ENCODE measurements around the gene WBP1. TPM values are rescaled to one million over a fixed set of nuclear protein-coding genes. Genes with fewer than 3 reads are reported as not detected.

Gene WBP1
- total and polyA plus RNA-seq, 2 donors (not counting 3 experiments of a cell fraction or from before 2014, with no cell fraction given) = 50.5 to 209 TPM

DNA sequence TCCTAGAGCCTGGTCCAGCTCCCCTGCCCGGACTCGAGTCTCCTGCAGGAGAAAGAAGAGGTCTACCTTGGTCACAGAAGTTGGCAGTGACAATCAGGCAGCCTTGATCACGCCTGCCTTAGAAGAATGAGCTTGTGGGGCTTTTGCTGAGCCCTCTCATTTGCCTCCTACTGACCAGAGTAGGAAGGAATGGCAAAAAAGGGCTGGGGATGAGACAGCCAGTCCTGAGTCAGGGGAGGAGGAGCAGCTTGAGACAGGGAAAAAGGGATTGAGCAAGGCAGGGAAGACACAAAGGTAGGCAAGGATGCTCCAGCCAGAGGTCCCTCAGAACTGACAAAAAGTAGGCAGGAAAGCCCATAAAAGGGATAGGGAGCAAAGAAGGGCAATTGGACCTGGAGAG lies 30.7 kb upstream of the WBP1 start:
- no peak overlapping the region for H3K4me2 ChIP-seq (ENCODE audit: insufficient read depth, low read length)
- H3K9me3 ChIP-seq (replicated peaks; ENCODE audit: control insufficient read depth, insufficient read depth, low read length) = no peaks in the 10 kb centered on the region
- no peak overlapping the region for H3K9ac ChIP-seq (replicated peaks; ENCODE audit: extremely low read depth, insufficient read depth, low read length)
- no peaks in the 10 kb centered on the region for H4K20me1 ChIP-seq (replicated peaks; ENCODE audit: control insufficient read depth, extremely low read depth, insufficient read depth, low read length)
- no peak for DNase-seq (ENCODE audit: low read depth, low spot score)
- no peaks in the 10 kb centered on the region for H3K9me1 ChIP-seq (replicated peaks; ENCODE audit: control insufficient read depth, extremely low read depth, insufficient read depth, low read length)
- no peaks in the 10 kb centered on the region for H3K4me1 ChIP-seq (ENCODE audit: control insufficient read depth, extremely low read depth, insufficient read depth, low read length)
- BruUV-seq (replicated peaks) = no TSS peak
- FAIRE-seq = no peak
- ChIA-PET CTCF (interaction anchor here (0.9 to 1.1 kb wide), 3 partner anchors 13 to 27 kb away, joined by 3 to 4 read pairs (median 3); no protein-coding TSS in a partner anchor), POLR2A (no interaction called here)
- H3K27me3 ChIP-seq (ENCODE audit: control insufficient read depth in 2 of 2, insufficient read depth in 2 of 2, low read length in 2 of 2) = no peaks in the 10 kb centered on the region
- no peak overlapping the region for H3K27ac ChIP-seq (ENCODE audit: insufficient read depth, low read depth, low read length)
- no peak for TF ChIP-seq EZH2 (IDR thresholded peaks at IDR 0.05; ENCODE audit: borderline replicate concordance, low read depth, low read length, severe bottlenecking)
- TF ChIP-seq JUN (IDR thresholded peaks at IDR 0.05; ENCODE audit: borderline replicate concordance, insufficient read depth, insufficient read length, low read depth) = no peak
- TF ChIP-seq, protein P1, sequence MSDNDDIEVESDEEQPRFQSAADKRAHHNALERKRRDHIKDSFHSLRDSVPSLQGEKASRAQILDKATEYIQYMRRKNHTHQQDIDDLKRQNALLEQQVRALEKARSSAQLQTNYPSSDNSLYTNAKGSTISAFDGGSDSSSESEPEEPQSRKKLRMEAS (IDR thresholded peaks at IDR 0.05; ENCODE audit: insufficient read depth, insufficient read length) = no peak
- no peak for TF ChIP-seq POLR2AphosphoS5 (IDR thresholded peaks at IDR 0.05; ENCODE audit: insufficient read depth, low read depth, low read length)
- TF ChIP-seq MYC (IDR thresholded peaks at IDR 0.05; ENCODE audit: low read depth, low read length) = no peak
- TF ChIP-seq, protein P2, sequence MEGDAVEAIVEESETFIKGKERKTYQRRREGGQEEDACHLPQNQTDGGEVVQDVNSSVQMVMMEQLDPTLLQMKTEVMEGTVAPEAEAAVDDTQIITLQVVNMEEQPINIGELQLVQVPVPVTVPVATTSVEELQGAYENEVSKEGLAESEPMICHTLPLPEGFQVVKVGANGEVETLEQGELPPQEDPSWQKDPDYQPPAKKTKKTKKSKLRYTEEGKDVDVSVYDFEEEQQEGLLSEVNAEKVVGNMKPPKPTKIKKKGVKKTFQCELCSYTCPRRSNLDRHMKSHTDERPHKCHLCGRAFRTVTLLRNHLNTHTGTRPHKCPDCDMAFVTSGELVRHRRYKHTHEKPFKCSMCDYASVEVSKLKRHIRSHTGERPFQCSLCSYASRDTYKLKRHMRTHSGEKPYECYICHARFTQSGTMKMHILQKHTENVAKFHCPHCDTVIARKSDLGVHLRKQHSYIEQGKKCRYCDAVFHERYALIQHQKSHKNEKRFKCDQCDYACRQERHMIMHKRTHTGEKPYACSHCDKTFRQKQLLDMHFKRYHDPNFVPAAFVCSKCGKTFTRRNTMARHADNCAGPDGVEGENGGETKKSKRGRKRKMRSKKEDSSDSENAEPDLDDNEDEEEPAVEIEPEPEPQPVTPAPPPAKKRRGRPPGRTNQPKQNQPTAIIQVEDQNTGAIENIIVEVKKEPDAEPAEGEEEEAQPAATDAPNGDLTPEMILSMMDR (IDR thresholded peaks at IDR 0.05; ENCODE audit: extremely low read depth in 1 of 2, insufficient read depth in 1 of 2, low read depth in 1 of 2, low read length in 2 of 2) = no peak
- no peak for TF ChIP-seq FOS (IDR thresholded peaks at IDR 0.05; ENCODE audit: borderline replicate concordance, insufficient read depth, low read length)
- TF ChIP-seq POLR2A (IDR thresholded peaks at IDR 0.05; ENCODE audit: low read depth, low read length) = no peak
- TF ChIP-seq GATA2 (IDR thresholded peaks at IDR 0.05; ENCODE audit: insufficient read depth, insufficient read length, low read depth, low read length) = no peak
- H3K79me2 ChIP-seq (ENCODE audit: control insufficient read depth, insufficient read depth, low read length) = no peaks in the 10 kb centered on the region
- no peak overlapping the region for H3K4me3 ChIP-seq (replicated peaks in 1 of 3; ENCODE audit: insufficient read depth in 1 of 3, low read depth in 1 of 3, low read length in 3 of 3)
- dilution Hi-C loops (cut with MboI; ENCODE audit: extremely low pct_ligation_motif_present, low sequenced_read_pairs) (no loop called here), intact Hi-C loops (cut with micrococcal nuclease) (no loop called here)
- H2AFZ ChIP-seq (ENCODE audit: low read depth, low read length) = no peak overlapping the region
- peaks cover 4 to 35% of the 10 kb centered on the region in 2 experiments for H3K36me3 ChIP-seq (ENCODE audit: control insufficient read depth in 2 of 2, extremely low read depth in 1 of 2, insufficient read depth in 2 of 2, low read length in 2 of 2)

Measured in endothelial cell of umbilical vein (primary cell).